ENCODE results near the gene PDZD7.

DNA sequence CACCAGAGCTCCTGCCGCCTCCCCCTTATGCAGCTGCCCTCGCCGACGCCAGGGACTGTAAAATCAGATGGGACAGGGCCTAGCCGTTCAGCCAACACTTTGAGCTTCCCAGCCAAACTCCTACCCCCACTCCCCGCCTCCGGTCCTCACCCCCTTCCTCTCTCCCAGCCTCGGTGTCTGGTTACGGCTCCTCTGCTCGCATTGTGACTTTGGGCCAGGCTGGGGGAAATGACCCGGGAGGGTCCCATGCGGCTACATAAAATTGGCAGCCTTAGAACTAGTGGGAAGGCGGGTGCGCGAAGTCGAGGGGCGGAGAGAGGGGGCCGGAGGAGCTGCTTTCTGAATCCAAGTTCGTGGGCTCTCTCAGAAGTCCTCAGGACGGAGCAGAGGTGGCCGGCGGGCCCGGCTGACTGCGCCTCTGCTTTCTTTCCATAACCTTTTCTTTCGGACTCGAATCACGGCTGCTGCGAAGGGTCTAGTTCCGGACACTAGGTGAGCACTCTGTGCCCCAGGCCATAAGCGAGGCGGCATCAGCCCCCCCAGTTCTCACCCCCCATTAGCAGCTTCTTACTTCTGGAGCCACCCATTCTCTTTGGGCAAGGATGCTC lies 30.8 kb upstream of the PDZD7 start, which contains the start of gene KAZALD1:
- TF ChIP-seq, protein P1, sequence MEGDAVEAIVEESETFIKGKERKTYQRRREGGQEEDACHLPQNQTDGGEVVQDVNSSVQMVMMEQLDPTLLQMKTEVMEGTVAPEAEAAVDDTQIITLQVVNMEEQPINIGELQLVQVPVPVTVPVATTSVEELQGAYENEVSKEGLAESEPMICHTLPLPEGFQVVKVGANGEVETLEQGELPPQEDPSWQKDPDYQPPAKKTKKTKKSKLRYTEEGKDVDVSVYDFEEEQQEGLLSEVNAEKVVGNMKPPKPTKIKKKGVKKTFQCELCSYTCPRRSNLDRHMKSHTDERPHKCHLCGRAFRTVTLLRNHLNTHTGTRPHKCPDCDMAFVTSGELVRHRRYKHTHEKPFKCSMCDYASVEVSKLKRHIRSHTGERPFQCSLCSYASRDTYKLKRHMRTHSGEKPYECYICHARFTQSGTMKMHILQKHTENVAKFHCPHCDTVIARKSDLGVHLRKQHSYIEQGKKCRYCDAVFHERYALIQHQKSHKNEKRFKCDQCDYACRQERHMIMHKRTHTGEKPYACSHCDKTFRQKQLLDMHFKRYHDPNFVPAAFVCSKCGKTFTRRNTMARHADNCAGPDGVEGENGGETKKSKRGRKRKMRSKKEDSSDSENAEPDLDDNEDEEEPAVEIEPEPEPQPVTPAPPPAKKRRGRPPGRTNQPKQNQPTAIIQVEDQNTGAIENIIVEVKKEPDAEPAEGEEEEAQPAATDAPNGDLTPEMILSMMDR (IDR thresholded peaks at IDR 0.05 in 8 of 11, conservative IDR thresholded peaks at IDR 0.05 in 3 of 11): peak in 1 of 11 experiments; percentile 10
- TF ChIP-seq POLR2AphosphoS5 (IDR thresholded peaks at IDR 0.05): no peak
- TF ChIP-seq POLR2A (IDR thresholded peaks at IDR 0.05): no peak

All from spleen (tissue), 7 donors.